Fibroblast of peridontal ligament (primary cell): ENCODE data around the gene PSME3.
"Not testable (repeated sequence)": the region's sequence is repeated elsewhere in the genome, so short reads cannot be mapped to it uniquely, and the experiment has no call there.

Experiments used
- DNase-seq: peaks from one replicate; pipeline ENCODE4 v3.0.0-alpha.2; 2010; ENCODE audit errors: extremely low read depth

Gene PSME3

DNA sequence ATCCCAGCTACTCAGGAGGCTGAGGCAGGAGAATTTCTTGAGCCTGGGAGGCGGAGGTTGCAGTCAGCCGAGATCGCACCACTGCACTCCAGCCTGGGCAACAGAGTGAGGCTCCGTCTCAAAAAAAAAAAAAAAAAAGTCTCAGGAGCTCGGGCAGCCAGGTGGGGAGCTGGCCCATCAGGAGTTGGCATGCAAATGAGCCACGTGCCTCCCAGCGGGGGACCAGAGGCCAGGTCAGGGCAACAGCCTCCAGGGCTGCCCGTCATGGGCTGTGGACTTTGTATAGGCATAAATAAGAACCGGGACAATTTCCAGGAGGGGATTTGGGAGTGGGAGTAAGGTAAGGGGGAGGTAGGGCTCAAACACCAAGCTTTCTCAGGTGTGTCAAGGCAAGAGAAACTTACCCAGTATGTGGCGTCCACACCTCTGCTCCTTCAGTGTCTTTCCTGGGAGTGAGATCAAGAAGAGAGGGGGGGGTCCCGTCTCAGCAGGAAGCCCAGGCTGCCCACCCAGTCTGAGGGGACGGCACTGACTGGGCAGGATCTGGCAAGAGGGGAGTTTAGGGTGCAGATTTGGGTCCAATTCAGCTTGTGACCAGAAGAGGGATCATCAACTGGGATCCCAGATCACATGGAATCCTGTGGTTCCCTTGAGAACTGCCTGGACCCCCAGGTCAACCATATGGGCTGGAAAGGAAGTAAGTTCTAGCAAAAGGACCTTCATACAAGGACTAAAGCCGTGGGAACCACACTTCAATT lies 45.1 kb downstream of the PSME3 start:
- DNase-seq: no peak

DNA sequence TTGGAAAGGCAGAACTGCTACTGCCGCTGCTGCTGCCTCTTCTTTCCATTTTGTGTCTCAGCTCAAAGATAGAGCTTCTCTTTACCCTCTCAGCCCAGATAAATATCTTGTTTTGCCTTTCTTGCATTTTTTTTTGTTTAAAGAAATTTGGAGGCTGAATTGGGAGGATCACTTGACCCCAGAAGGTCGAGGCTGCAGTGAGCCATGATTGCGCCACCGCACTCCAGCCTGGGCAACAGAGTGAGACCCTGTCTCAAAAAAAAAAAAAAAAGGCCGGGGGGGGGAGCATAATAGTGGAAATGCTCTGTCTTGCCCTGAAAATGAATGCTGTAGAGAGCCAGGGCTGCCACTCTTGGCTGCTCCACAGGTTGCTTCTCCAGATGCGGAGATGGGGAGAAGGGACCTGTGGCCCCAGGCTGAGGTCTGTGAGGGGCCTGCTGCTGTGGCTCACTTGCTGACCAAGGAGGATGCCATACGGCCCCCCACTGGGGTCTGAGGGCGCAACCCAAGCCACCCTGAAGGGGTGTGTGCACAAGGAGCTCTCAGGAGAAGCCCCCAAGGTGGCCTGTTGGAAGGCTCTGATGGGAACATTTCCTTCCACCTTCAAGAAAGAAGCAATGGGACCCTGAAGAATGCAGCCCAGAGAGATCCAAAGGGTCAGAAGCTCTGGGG lies 45.9 kb downstream of the PSME3 start:
- DNase-seq: no peak

DNA sequence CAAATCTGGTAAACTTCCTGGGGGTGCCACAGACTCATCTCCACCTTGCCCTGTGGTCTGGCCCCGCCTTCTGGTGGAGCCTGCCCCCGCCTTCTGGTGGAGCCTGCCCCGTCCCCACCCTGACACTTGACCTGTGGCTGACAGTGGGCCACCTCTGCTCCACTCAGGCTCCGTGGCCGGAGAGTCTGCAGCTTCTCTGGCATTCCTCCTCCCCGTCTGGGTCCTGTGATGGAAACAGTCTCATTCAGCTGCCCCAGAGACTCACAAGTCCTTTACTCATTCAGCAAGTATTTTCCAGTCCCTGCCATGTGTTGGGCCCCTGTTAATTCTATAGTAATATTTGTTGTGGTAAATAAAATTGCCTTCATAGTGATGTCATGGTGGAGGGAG lies 46.4 kb downstream of the PSME3 start:
- DNase-seq: peak; percentile 6

DNA sequence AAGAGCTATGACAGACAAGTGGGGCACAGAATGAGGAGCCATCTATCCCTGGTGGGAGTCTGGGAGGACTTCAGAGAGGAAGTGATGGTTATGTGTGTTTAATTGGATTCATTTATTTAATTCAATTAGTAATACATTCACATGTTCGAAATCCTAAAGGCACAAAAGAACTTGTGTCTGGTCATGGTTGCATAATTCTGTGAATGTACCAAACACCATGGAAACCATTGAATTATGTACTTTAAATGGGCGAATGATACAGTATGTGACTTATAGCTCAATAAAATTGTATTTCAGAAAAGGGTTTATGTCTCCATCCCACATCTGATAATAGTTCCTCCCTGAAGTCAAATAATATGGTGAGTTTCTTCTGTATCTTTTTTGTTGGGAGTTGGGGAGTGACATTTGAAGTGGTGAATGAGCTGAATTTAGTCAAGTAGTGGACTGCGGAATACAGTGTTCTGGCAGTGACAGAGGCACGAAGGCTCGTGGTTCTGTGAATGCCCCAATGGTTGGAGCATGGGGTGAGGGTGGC lies 47.6 kb downstream of the PSME3 start:
- no peak for DNase-seq

DNA sequence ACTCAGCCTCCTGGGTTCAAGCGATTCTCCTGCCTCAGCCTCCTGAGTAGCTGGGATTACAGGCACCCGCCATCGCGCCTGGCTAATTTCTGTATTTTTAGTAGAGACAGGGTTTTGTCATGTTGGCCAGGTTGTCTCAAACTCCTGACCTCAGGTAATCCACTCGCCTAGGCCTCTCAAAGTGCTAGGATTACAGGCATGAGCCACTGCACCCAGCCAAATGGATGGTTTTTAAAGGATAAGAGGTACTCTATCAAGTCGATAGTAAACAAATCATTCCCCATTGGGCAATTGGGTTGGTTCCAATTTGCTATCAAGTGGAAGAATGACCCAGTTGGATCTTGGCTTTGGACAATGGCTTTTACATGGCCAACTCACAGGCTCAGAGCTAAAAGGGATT lies 48.5 kb downstream of the PSME3 start:
- DNase-seq: not testable (repeated sequence)

DNA sequence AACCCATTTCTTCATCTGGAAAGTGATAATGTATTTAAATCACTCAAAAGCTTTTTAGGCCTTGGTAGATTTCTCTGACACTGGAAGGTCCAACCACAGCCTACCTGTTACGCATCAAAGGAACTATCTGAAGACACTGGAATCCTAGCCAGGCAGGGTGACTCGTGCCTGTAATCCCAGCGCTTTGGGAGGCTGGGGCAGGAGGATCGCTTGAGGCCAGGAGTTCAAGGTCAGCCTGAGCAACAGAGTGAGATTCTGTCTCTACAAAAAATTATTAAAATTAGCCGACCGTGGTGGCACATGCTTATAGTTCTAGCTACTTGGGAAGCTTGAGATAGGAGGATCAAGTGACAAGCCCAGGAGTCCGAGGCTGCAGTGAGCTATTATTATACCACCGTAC lies 49.0 kb downstream of the PSME3 start:
- DNase-seq: no peak

DNA sequence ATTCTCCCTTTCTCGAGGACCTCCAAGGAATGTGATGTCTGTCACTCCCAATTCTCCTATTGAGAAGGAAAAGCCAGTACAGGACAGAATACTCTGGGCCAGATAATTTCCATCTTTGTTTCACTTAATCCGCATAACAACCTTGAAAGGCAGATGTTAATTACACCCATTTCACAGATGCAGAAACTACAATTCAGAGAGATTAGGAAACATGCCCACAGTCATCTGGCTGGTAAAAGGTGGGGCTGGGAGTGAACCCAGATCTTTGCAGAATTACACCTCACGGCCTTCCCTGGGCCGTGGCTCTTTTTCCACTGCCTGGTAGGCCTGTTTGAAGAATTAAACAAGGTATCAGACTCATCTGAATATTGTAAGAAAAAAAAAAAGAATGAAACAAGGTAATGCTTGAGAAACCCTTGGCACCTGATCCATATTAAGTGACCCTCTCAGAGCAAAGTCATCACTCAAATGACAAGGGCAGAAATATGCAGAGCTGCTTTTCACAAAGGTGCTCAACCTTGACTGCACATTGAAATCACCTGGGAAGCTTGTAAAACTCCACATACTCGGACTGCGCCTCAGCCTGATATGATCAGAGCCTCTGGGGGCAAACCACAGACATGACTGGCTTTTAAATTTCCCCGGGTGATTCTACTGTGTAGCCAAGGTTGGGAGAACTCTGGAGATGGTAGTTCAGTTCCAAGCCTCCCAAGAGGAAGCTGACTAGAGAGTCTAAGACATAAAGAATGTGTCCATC lies 50.8 kb downstream of the PSME3 start:
- DNase-seq: no peak

DNA sequence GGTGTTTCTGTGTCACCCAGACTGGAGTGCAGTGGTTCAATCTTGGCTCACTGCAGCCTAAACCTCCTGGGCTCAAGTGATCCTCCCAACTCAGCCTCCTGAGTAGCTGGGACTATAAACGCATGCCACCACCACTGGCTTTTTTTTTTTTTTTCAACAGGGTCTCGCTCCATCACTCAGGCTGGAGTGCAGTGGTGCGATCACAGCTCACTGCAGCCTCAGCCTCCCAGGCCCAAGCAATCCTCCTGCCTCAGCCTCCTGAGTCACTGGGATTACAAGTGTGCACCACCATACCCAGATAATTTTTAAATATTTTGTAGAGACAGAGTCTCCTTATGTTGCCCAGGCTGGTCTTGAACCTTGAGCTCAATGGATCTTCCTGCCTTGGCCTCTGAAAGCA lies 52.6 kb downstream of the PSME3 start:
- not testable (repeated sequence) for DNase-seq

DNA sequence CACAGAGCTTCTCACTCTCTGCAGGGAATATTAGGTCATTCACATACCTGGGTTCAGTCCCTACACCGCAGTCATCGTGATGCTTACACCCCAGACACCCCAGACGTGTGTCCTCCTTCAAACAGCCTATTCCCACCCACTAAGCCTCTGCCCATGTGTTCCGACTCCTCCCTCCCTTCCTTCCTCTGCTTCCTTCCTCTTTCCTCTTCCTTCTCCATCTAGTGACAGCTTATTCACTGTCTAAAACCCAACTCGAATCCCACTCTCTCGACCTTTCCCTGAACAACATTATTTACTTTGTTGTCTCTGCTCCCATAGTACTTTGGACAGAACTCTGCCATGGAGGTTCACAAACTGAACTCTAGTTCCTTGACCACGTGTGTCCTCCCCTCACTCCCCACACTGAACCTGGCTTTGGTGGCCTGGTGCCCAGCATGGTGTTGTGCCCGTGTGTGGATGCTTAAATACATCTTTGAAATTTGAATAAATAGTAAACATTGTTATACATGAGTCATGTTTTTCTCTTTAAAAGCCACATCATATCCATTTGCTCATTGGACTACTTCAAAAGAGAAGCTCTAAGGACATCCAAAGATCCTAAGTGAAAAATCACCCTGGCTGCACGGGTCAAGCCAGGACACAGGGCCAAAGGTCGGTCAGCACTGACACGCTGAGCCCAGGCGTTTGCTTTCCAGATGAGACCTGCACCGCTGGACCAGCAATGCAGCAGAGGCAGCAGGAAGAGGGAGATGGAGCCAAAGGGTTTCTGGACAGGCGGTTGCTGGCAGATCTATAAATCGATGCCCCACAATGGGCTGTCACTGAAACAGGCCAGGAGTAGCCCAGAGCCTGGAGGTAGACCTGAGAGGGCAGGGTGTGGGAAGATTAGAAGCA lies 53.3 kb downstream of the PSME3 start:
- no peak for DNase-seq

DNA sequence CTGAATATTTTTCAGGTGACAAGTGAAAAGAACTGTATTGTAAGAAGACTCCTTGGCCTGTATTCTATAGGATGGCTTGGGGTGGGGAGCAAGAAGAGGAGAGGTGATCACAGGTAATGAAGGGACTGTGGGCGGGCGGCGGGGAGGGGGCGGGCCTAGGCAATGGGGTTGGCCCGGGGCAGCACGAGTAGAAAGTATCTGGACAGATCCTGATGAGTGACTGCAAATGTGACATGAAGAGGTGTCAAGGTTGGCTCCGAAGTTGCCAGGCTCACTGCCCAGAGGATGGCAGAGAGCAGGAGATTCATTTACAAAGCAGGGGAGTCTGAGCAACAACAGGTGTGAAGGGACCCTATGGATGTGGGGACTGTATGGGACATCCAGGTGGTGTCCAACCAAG lies 56.6 kb downstream of the PSME3 start:
- no peak for DNase-seq

DNA sequence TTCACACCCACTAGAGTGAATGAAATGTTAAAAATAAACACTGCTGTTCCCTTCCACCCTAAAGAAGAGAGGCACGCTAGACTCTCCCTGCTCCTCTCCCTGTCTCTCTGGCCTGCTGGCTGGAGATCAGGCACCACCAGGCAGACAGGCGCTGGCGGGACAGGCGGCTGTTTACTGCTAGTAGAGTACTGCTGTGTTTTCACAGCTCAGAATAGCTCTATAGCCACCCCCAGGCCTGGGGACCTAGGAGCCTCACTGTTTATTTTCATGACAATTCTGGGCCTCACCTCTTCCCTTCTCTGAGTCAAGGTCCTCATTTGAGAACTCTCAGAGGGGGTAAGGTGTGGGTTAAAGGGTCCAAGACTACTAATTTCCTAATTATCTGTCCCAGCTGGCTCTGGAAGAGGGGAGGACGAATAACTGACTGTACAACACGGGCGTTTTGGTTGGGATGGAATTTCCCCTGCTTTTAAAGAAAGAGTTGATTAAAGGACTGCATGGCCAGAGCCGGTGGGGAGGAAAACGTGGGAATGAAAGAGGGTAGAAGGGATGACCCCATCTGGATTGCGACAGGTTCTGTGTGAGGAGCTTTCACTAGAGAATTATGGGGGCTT lies 58.4 kb downstream of the PSME3 start:
- peak; percentile 32 for DNase-seq

DNA sequence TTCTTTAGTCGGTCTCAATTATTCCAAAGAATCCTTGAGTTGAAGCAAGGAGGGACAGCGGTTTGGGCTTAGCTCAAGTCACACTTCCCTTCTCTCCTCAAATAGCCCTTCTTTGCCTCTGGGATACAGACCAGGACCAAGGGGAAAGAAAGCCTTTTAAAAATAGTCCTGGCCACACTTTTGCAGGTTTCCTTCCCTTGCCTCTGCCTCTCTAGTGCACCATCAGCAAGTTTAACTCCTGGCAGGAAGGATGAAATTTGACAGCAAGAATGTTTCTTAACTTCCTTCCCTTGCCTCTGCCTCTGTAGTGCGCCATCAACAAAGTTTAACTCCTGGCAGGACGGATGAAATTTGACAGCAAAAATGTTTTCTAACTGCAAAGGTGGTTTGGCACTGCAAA lies 60.2 kb downstream of the PSME3 start:
- DNase-seq: peak; percentile 19
